Coronary artery (tissue), 2 donors: ENCODE data around the gene USP5.
"Not testable (repeated sequence)": the region's sequence is repeated elsewhere in the genome, so short reads cannot be mapped to it uniquely, and the experiment has no call there.

Source experiments
- DNase-seq: peaks from one replicate; pipeline ENCODE4 v3.0.0-alpha.2; 2017; ENCODE audit warnings: low spot score
- H3K27ac ChIP-seq, 2 donors: fragments of 200-600 bp; sonication (generic); one replicate each; pipeline ENCODE4 v1.5.1; 2016 to 2019
- H3K4me3 ChIP-seq: fragments of 200-600 bp; sonication (generic); 2 replicates; pipeline ENCODE4 v1.5.1; 2016; ENCODE audit warnings: mild to moderate bottlenecking, moderate library complexity
- TF ChIP-seq, protein P1 (sequence below): fragments of 200-600 bp; sonication (generic); IDR thresholded peaks from one replicate; pipeline ENCODE4 v1.5.1; 2019; ENCODE audit warnings: antibody characterized with exemption

USP5 gene

DNA sequence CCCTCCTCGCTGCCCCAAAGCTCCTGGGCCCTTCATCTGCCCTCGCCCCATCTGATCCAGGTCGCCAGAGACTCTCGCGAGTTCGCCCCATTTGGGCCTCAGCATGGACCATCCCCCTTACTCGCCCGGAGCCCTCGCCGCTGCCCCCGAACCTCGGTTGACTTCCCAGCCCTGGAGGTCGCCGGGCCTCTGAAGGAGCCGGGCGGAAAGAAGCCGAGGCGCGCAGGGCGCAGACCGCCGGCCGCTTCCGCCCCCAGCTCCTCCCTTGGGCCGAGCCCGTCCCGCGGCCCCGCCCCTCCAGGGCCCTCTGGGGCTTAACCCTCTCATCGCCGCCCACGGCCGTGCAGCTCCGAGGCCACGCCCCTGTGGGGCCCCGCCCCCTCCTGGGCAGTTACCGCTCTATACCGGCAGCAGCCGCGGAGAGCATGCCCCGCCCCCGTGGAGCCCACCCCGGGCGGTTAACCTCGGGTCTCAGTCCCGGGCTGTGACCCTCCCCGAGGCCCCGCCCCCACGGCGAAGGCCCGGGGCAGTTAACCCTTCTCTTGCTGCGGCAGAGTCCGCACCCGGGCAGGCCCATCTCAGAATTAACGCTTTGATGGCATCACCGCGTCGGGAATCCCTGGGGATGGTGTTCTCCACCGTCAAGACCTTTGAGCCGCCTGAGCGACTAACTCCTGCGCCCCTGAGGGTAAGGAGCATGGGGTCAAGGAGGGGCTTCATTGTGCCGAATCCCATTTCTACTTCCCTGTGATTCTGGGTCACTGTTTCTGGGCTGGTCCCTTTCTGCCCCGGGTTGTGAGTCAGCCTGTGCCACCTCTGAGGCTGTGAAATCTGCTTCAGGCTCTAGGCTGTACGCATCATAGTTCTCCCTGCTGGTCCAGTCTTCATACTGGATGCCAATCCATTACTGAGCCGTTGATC lies 21.4 kb downstream of the USP5 start, which contains the start of gene SPSB2:
SPSB2 (minus strand) TSS at position 210 of the 921 bp plus-strand sequence. CDS start 402 bp downstream, outside the sequence.
- DNase-seq = peak; percentile 98
- TF ChIP-seq, protein P1, sequence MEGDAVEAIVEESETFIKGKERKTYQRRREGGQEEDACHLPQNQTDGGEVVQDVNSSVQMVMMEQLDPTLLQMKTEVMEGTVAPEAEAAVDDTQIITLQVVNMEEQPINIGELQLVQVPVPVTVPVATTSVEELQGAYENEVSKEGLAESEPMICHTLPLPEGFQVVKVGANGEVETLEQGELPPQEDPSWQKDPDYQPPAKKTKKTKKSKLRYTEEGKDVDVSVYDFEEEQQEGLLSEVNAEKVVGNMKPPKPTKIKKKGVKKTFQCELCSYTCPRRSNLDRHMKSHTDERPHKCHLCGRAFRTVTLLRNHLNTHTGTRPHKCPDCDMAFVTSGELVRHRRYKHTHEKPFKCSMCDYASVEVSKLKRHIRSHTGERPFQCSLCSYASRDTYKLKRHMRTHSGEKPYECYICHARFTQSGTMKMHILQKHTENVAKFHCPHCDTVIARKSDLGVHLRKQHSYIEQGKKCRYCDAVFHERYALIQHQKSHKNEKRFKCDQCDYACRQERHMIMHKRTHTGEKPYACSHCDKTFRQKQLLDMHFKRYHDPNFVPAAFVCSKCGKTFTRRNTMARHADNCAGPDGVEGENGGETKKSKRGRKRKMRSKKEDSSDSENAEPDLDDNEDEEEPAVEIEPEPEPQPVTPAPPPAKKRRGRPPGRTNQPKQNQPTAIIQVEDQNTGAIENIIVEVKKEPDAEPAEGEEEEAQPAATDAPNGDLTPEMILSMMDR = no peak
- peak within 1 kb of the TSS; percentile 91 to 95 for H3K27ac ChIP-seq
- peak within 1 kb of the TSS; percentile 81 for H3K4me3 ChIP-seq

DNA sequence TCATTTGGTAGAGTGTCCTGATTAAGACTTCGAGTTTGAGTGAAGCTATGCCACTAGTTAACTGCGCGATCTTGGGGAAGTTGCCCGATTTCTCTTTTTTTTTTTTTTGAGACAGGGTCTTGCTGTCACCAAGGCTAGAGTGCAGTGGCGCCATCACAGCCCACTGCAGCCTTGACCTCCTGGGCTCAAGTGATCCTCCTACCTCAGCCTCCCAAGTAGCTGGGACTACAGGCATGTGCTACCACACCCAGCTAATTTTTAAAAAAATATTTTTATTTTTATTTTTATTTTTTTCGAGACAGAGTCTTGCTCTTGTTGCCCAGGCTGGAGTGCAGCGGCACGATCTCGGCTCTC lies 22.0 kb downstream of the USP5 start:
- peak overlapping the region; percentile 91 to 95 for H3K27ac ChIP-seq
- DNase-seq = not testable (repeated sequence)

DNA sequence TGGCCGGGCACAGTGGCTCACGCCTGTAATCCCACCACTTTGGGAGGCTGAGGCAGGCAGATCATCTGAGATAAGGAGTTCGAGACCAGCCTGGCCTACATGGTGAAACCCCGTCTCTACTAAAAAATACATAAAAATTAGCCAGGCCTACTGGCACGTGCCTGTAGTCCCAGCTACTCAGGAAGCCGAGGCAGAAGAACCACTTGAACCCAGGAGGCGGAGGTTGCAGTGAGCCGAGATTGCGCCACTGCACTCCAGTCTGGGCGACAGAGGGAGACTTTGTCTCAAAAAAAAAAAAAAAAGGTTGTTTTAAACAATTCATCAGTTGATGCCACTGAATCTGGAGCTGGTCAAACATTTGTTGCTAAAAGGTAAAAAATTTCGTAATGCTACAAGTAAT lies 27.9 kb downstream of the USP5 start:
- not testable (repeated sequence) for DNase-seq, H3K27ac ChIP-seq, H3K4me3 ChIP-seq

More for the DNA sequence above, 22.0 kb downstream of the USP5 start:
- peak overlapping the region; percentile 81 for H3K4me3 ChIP-seq

DNA sequence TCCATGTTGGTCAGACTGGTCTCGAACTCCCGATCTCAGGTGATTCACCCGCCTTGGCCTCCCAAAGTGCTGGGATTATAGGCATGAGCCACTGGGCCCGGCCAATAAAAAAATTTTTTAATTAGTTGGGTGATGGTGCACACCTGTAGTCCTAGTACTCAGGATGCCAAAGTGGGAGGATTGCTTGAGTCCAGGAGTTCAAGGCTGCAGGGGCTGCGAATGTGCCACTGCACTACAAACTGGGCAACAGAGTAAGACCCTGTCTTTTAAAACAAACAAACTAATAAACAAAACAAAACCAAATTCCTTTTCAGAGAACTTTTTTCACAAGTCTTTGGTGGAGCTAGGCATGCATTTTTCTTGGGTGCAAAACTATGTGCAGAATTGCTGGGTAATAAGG lies 31.3 kb downstream of the USP5 start:
- no peak for DNase-seq

DNA sequence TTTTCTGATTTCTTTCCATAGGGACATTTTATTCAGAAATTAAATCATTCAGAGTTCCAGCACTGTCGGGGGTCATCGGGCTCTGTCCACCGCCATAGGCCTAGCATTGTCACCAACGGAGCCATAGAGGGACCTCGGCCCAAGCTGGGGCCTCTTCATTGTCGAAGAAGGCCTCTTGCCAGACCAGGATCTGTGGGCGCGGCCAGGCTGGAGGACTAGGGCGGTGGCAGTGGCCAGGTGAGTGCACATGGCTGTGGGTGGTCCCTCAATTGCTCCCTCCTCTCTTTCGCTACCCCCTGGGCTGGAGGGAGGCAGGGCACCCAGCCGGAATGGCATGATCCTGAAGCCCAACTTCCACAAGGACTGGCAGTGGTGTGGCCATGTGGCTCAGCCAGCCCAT lies 31.7 kb downstream of the USP5 start:
- Histone ChIP-seq H3K27ac (no peak overlapping the region), H3K4me3 (no peak overlapping the region)
- DNase-seq = no peak
- TF ChIP-seq, protein P1 = no peak

More for the DNA sequence above, 31.3 kb downstream of the USP5 start:
- Histone ChIP-seq H3K4me3 (no peak overlapping the region), H3K27ac (no peak overlapping the region)
- TF ChIP-seq, protein P1 = no peak

DNA sequence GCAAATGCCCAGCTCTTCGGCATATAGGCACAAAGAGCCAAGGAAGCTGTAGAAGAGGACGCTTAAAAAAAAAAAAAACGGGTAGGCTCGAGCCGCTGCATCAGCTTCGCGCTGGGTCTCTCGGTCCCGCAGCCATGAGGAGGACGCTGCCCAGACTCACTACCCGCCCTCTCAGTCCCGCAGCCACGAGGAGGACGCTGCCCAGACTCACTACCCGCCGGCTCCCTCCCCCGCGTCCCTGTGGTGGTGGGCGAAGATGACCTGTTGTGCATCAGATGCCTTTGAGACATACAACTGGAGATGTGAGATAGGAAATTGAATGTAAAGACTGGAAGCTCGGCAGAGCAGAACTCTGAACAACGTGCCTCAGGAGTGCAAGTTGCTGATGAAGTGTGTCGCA lies 32.6 kb downstream of the USP5 start:
- no peak for DNase-seq
- TF ChIP-seq, protein P1 = no peak
- Histone ChIP-seq H3K4me3 (no peak overlapping the region), H3K27ac (no peak overlapping the region)

DNA sequence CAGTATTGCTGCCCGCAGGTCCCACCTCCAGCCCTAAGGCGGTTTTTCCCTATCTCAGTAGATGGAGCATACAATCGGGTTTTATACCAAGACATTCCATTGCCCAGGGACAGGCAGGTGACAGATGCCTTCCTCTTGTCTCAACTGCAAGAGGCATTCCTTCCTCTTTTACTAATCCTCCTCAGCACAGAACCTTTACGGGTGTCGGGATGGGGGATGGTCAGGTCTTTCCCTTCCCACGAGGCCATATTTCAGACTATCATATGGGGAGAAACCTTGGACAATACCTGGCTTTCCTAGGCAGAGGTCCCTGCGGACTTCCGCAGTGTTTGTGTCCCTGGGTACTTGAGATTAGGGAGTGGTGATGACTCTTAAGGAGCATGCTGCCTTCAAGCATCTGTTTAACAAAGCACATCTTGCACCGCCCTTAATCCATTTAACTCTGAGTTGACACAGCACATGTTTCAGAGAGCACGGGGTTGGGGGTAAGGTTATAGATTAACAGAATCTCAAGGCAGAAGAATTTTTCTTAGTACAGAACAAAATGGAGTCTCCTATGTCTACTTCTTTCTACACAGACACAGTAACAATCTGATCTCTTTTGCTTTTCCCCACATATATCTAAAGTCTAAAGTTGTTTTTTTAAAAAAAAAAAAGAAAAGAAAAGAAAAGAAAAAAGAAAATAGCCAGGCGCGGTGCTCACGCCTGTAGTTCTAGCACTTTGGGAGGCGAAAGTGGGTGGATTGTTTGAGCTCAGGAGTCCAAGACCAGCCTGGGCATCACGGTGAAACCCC lies 34.5 kb downstream of the USP5 start:
- not testable (repeated sequence) for H3K27ac ChIP-seq, H3K4me3 ChIP-seq, DNase-seq

DNA sequence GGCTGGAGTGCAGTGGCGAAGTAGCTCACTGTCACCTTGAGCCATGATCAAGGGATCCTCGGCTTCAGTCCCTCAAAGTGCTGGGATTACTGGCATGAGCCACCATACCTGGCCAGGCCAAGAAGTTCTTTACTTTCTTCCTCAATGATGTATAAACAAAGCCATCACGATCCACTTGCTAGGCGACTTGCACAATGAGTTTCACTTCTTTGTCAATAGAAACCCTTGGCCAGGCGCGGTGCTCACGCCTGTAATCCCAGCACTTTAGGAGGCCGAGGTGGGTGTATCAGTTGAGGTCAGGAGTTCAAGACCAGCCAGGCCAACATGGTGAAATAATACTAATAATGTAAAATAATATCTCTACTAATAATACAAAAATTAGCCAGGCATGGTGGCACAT lies 35.5 kb downstream of the USP5 start:
- Histone ChIP-seq H3K27ac (no peak overlapping the region), H3K4me3 (no peak overlapping the region)
- no peak for DNase-seq
- TF ChIP-seq, protein P1 = no peak
